ENCODE data around the gene ATF4. TPM values are rescaled to one million over a fixed set of nuclear protein-coding genes. Genes with fewer than 3 reads are reported as not detected.

Gene ATF4
- total RNA-seq, 1 donor from 2014 or later = 204 TPM

DNA sequence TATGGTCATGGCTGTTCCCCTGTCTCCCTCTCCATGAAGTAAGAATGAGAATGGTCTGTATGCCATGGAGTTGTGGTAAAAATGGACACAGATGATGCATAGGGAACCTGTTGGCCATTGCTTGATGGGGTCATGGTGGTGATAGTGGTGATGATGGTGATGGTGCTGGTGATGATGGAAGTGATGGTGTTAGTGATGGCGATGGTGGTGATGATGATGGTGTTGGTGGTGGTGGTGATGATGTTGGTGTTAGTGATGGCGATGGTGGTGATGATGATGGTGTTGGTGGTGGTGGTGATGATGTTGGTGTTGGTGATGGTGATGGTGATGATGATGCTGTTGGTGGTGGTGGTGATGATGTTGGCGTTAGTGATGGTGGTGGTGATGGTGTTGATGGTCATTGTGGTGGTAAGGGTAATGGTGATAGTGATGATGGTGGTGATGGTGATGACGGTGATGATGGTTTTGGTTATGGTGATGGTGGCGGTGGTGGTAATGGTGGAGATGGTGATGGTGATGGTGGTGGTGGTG is 45.1 kb downstream of the ATF4 start:
- ATAC-seq (no peak), DNase-seq (ENCODE audit: missing footprints) (no peak)
- intact Hi-C loops (cut with DNase I) = no loop called here

DNA sequence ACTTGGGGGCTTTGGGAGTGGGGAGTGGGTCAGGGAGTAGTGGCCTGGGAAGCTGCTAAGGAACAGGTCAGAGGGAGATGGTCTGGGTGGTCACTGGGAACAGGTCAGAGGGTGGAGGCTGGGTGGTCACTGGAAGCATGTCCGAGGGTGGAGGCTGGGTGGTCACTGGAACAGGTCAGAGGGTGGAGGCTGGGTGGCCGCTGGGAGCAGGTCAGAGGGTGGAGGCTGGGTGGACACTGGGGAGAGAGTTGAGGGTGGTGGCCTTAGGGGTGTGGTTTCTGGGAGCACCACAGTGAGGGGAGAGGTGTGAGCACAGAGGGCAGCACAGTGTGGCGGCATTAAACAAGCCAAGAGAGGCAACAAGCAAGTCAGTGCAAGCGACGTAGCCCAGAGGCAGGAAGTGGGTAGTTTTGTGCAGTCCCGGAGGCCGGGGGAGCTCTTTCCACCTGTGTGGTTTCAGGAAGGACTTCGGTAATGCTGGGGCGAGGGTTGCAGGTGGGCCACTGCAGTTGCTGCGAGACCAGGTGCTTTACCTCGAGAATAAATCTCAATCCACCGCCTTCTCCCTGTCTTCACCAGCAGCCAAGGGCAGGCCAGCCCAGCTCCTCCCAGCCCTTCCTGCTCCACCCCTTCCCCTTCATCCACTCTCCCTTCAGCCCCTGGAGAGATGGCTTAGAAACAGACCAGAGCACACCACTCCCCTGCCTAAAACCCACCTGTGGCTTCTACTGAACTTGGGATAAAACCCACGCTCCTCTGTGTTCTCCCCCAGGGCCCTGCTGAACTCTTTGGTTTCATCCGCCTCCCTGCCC is 47.0 kb downstream of the ATF4 start:
- DNase-seq (ENCODE audit: missing footprints) (no peak), ATAC-seq (no peak)
- intact Hi-C loops (cut with DNase I) = no loop called here

DNA sequence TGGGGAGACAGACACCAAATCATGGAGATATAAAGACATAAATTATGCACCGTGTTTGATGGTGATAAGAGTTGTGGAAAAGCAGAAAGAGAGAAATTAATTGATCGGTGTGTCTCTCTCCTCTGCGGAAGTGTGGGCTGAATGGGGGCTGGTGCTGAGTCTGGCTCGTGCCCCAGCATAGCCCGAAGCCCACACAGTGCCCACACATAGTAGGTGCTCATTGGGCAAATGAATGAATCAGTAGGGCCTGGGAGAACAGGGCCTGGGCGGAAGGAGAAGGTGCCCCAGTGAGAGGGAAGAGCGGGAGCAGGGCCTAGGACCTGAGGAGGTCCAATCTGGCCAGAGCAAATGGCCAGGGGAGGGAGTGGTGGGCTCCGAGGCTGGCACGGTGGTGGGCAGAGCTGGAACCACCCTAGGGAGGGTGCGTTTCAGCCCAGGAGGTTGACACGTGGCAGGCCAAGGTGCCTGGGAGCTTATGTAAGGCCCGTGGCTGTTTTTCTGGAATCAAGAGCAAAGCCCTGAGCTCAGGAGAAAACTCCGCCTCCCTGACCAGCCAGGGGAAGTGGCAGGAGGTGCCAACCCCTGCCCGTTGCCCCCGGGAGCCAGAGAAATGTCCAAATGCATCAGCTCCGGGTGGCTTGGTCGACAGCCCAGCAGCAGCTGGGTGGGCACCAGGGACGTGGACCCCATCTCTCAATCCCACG is 48.1 kb downstream of the ATF4 start:
- ATAC-seq = no peak
- intact Hi-C loops (cut with DNase I) = no loop called here

DNA sequence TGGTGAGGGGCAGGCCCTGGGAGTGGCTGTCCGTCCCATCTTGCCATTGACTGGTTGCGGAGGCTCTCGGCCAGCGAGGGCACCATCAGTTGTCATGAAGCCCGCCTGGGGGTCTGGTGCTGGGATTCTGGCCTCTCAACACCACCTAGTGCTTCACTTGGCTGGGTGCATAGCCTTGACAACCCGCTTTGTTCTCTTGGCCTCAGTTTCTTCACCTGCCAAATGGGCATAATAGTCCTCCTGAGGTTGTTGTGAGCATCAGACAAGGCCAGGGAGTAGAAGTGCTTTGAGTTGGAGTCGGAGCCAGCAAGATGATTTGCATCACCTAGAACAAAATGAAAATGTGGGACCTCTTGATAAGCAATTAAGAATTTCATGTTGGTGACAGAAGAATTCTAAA is 48.7 kb downstream of the ATF4 start:
- ATAC-seq (no peak), DNase-seq (ENCODE audit: missing footprints) (no peak)
- intact Hi-C loops (cut with DNase I) = no loop called here

More for the DNA sequence above, 48.1 kb downstream of the ATF4 start:
- no peak for DNase-seq (ENCODE audit: missing footprints)

DNA sequence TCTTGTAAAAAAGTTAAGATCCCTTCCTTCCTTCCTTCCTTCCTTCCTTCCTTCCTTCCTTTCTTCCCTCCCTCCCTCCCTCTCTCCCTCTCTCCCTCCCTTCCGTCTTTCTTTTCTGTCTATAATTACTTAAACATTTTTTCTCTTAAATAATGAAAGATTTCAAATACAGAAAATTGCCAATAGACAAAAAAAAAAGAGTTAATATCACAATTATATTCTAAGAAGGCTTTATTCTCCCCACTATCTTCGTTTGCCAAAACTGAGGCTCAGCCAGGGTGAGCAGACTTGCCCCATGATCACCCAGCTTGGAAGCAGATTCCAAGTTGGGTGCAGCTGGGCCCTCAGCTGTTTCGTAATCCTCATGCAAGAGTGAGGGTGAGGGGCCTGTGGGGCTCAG is 49.9 kb downstream of the ATF4 start:
- DNase-seq (ENCODE audit: missing footprints) = no peak
- no peak for ATAC-seq
- intact Hi-C loops (cut with DNase I) = no loop called here

DNA sequence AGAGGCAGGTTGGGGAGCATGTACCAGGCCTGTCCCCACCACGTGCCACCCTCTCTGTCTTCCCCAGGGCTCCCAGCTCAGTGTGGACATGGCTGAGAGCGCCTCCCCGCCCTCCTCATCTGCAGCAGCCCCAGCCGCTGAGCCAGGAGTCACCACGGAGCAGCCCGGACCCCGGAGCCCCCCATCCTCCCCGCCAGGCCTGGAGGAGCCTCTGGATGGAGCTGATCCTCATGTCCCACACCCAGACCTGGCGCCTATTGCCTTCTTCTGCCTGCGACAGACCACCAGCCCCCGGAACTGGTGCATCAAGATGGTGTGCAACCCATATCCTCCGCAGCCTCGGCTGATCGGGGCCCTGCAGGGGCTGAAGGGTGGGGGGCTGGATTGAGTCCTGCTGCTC is 50.3 kb downstream of the ATF4 start, which contains the start of gene CACNA1I:
CACNA1I (plus strand) TSS at position 89 of the 400 bp plus-strand sequence; CDS start at position 89, 0 bp downstream.
- ATAC-seq (no peak), DNase-seq (ENCODE audit: missing footprints) (no peak)
- intact Hi-C loops (cut with DNase I) = no loop called here

DNA sequence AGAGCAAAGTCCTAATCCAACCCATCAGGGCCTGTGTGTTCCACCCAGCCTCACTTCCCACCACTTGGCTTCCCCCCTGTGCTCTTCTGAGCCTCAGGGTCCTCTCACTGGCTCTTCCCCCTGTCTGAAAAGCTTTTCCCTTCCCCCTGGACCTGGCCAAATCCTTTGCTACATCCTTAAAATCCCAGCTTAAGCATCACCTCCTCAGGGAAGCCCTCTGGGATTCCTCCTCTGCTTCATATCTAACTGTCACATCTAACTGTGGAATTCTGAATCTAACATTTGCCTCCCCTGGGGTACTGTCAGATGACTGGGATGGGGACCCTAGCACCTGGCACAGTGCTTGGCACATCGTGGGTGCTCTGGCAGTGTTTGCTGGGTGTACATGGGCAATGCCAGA is 51.2 kb downstream of the ATF4 start:
- ATAC-seq = no peak
- intact Hi-C loops (cut with DNase I) = no loop called here

More for the DNA sequence above, 51.2 kb downstream of the ATF4 start:
- DNase-seq (ENCODE audit: missing footprints) = no peak

Other genes with a start within 250 kb of the ATF4 start
- gene RPL3, start 200.9 kb upstream of the ATF4 start, total RNA-seq = 355 TPM
- gene SYNGR1, start 170.6 kb upstream of the ATF4 start, total RNA-seq = 40.5 TPM
- gene TAB1, start 120.8 kb upstream of the ATF4 start, total RNA-seq = 17.3 TPM
- gene MGAT3, start 63.5 kb upstream of the ATF4 start, total RNA-seq = 5.9 TPM
- gene MIEF1, start 18.3 kb upstream of the ATF4 start, total RNA-seq = 17.3 TPM
- gene RPS19BP1, start 12.2 kb downstream of the ATF4 start, total RNA-seq = 61.9 TPM
- not detected for gene CACNA1I, start 50.2 kb downstream of the ATF4 start, total RNA-seq